ENCODE results near the gene SYNJ2. TPM values are rescaled to one million over a fixed set of nuclear protein-coding genes. Genes with fewer than 3 reads are reported as not detected.

Gene SYNJ2
- total RNA-seq, 1 donor from 2014 or later: 14.7 TPM

DNA sequence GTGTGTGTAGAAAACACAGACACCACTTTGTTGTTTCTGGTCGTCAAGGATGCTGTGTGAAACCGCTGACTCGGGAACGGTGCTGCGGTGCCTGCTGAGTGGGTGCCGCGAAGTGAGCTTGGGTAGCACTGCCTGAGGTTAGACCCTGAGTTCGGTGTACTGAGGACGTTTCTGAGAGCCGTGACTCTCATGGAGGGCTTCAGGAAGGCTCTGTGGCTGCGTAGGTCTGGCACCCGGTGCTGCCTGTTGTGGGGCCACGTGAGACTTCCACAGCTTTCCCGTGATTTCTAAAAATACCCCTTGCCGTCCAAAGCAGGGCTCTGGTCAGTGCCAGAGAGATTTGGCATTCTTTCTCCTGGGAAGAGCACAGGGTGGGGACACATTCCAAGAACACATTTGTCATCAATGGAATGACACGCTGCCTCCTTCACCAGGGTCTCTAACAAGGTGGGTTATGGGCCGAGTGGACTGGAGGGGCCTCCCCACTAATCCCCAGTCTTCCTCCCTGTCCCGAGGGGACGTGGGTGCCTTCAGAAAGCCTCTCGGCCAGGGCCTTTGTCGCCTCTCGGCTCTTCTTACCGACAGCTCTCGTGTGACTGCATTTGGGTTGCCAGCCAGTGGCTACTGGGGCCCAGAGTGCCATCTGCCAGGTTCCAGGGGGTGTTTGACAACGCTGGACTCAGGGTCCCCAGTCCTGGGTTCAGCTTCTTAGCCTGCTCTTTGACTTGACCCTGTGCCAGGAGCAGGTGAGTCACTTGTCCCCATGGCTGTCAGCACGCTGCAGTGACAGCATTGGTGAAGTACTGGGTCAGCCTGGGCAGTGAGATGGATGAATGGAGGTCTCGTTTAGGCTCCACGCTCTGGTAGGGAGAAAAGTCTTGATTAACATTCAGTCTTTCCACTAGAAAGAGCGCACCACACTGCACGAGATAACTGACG is 62.2 kb downstream of the SYNJ2 start:
- peak; percentile 79 for DNase-seq
- intact Hi-C loops (cut with micrococcal nuclease): no loop called here
- peak; percentile 84 for ATAC-seq

DNA sequence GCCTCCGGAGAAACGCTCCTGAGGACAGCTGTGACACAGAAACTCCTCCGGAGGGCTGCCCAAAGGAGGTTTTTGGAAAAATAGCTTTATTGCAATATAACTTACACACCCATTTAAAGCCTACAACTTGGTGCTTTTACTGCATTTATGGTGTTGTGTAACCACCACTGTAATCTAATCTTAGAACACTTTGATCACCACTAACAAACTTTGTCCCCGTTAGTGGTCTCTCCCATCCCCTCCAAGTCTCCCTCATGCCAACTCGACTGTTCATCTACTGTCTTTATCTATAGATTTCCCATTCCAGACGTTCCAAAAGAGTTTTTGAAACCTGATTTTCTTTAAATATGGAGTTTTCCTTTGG is 62.8 kb downstream of the SYNJ2 start:
- ATAC-seq (no peak), DNase-seq (no peak)
- intact Hi-C loops (cut with micrococcal nuclease): no loop called here

DNA sequence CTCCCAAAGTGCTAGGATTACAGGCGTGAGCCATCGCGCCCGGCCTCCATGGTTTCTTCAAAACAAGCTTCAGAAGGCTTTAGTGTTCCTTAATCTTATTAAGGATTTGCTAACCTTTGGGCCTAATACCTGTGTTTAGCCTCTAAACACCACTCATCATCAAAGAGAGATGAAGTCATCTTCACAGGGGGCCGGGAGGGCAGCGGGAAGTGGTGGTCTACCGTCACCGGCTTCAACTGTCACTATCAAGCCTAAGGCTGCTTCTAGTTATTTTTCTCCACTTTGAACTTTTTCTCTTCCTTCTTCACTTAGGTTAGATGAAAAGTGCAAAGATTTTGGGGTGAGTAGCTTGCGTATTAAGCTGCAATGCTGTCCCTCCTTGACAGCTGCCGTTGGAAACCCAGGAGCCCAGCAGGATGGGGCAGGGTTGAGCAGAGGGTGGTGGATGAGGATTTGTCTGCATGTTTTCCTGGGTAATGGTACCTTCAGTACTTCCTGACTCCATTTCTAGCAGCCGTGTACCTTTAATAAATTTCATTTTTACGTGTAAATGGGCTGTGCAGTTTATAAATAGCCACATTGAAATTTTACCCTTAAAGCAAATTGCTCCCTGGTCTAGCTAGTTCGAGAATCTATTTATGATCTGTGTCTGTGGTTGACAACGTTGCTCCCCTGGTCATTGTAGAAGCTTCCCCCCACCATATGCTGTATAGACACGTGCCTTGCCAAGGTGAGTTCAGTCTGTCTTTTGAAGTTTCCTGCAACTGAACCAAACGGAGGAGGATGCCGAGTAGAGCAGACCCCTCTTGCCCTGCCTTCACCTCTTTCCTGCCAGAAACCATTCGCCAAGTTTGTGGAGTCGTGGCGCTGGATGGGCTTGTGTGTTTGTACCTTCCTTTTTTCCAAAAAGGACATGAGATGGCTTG is 64.8 kb downstream of the SYNJ2 start:
- intact Hi-C loops (cut with micrococcal nuclease): no loop called here
- ATAC-seq (no peak), DNase-seq (peak; percentile 6)

DNA sequence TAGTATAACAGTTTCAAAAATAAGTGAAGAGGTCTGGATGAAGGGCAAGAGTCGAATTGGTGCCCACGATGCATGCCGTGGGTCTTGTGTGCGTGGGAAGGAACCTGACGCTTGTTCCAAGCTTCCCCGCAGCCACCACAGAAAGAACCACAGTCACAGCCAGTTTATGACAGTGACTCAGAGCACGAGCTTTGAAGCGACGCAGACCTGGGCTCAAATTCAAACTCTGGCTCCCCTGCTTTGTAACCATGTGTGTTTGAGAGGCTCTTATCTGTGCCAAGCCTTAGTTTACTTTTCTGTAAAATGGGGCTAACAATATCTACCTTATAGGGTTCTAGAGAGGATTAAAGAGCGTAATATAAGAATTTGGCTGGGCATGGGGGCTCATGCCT is 65.5 kb downstream of the SYNJ2 start:
- DNase-seq (peak; percentile 37), ATAC-seq (no peak)
- intact Hi-C loops (cut with micrococcal nuclease): no loop called here

DNA sequence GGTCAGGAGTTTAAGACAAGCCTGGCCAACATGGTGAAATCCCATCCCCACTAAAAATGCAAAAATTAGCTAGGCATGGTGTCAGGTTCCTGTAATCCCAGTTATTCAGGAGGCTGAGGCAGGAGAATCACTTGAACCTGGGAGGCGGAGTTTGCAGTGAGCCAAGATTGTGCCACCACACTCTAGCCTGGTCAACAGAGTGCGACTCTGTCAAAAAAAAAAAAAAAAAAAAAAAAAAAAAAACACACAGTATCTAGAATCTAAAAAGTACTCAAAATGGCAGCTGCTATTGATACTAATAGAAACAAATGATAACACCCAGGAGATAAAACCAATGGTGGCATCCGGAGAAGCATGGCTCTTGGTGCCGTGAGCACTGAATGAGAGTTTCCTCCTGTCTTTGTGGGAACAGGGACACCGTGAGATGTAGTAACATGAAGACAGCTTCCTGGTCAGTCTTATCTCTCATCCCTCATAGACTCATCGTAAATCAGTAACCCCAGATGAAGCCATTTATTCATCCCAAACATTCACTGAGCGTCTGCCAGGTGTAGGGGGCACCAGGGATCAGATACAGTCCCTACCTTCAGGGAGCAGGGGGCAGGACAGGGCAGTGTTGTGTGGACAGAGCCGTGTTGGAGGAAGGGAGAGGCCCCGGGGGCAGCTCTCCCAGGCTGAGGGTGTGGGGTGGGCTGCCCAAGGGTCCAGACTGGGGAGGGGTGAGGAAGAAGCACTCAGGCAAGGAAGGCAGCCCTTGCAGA is 66.1 kb downstream of the SYNJ2 start:
- ATAC-seq: no peak
- peak; percentile 3 for DNase-seq
- intact Hi-C loops (cut with micrococcal nuclease): no loop called here

DNA sequence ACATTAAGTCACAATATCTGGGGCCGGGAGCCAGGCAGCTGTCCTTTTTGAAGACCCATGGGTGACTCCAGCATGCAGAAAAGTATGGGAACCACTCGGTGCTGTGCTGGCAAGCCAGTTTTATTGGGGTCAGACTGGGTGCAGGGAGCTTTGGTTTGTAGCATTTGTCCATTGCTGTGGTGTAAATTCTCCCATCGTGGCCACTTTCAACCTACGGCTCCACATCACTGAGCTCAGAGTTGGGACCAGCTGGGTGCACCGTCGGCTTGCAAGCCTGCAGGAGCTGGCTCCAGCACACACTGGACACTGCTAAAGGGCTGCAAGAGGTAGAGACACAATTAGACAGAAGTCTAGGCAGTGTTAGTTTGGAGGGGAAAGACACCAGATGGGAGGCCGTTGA is 66.9 kb downstream of the SYNJ2 start:
- peak; percentile 5 for DNase-seq
- ATAC-seq: no peak
- intact Hi-C loops (cut with micrococcal nuclease): no loop called here

DNA sequence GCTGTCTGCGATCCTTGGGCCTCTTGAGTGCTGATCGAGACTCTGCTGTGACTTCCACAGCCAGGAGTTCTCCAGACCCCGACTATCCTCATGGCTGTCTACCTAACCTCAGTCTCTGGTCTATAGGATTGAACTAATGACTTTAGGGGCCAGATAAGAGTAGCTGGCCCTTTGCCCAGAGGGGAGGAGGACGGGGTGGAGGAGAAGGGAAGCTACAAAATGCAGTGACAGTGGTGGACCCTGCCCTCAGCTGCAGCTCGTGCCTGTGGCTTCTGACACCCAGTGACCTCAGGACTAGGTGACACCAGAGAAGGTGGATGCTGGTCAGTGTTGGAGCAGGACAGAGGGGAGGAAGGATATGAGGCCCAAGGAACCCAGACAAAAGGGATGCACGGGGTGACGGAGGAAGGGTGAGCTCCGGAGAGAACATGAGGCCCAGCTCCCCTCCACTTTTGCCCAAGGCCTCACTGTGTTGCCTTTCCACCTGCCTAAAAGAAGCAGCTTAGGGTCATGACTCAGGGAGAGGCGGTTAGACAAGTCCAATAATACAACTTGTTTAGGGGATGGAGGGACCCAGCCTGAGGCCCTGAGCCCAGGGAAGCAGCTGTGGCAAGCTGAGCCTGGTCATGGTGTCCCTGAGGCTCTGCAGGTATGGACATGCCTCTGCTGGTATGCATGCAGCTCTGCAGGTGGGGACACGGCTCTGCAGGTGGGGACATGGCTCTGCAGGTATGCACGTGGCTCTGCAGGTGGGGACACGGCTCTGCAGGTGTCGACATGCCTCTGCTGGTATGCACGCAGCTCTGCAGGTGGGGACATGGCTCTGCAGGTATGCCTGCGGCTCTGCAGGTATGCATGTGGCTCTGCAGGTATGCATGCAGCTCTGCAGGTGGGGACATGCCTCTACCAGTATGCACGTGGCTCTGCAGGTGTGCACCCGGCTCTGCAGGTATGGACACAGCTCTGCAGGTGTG is 67.7 kb downstream of the SYNJ2 start:
- intact Hi-C loops (cut with micrococcal nuclease): no loop called here
- peak; percentile 16 for DNase-seq
- no peak for ATAC-seq

DNA sequence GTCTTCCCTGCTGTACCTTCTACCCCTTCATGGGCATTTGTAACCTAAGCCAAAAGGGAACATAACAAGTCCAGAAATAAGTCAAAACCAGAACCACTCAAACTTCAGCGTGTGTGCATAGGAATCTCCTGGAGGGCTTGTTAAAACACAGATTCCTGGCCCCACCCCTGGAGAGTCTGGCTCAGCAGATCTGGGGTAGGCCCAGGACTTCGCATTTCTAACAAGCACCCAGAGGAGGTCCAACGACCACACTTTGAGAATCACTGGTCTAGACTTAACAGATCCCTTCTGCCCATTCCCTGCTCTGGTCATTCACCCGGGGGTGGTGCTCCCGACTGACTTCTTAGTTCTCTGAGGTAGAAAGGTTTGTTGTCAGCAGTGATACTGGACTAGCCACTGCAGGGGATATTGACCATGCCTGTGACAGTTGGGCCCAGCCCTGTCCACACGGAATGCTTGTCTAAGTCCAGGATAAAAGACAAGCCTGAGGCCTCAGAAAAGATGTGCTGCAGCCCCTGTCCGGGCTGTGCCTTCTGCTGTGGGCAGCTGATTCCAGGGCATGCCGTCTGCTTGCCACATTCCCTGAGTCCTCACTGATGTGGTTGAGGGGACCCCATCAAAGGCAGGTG is 68.6 kb downstream of the SYNJ2 start:
- intact Hi-C loops (cut with micrococcal nuclease): no loop called here
- DNase-seq (peak; percentile 6), ATAC-seq (no peak)

DNA sequence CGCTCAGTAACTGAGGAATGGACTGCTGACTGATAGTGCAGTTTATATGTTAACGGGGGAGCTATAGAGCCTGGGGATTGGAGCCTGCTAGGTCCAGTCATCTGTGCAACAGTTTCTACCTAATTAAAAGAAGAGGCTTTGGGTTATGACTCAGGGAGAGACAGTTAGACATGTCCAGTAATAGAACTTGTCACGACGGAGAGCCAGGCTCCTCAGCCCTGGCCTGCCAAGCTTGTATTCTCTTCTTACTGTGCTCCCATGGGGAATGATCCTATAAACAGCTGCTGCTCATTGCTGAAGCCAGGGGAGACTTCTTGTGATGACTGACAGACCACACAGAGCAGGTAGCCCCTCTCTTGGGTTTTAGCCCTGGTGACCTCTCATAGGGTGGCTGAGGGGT is 69.3 kb downstream of the SYNJ2 start:
- intact Hi-C loops (cut with micrococcal nuclease): no loop called here
- ATAC-seq: no peak
- no peak for DNase-seq

DNA sequence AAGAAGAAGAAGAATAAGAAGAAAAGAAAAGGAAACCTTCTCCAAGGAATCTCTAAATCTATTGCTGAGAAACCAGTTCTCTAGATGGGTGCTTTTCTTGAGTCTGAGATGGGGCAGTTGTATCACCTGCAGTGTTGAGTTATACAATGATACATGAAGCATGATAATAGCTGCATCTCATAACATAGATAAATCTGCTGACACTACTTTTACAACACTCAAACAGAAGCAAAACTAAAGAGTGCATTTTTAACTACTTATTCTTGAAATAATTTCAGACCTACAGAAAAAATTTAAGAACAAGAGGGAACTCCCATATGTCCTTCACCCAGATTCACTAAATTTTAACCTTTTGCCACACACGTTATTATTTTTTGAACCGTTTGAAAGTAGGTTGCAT is 70.3 kb downstream of the SYNJ2 start:
- ATAC-seq (no peak), DNase-seq (no peak)
- intact Hi-C loops (cut with micrococcal nuclease): no loop called here

DNA sequence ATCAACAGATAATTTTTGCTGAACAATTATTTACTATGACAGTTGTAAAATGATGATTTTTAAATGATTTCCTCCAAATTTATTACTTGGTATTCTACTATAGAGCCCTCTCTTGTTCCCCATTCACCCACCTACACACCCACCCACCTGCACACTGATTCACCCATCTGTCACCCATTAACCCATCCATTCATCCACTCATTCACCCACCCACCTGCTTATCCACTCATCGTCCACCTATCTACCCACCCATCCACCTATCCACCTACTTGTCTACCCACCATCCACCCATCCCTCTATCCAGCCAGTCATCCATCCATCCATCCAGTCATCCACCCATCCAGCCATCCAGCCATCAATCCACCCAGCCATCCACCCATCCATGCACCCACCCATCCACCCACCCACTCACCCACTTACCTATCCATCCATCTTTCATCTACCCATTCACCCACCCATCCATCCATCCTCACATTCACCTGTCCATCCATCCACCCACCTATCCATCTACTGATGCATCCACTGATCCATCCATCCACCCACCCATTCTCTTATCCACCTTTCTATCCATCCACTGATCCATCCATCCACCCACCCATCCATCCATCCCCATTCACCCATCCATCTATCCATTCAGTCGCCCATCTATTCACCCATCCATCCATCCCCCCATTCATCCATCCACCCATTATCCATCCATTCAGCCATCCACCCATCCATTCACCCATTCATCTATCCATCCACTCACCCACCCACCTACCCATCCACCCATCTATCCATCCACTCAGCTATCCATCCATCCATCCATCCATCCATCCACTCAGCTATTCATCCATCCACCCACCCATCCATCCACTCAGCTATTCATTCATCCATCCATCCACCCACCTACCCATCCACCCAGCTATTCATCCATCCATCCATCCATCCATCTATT is 72.0 kb downstream of the SYNJ2 start:
- no peak for DNase-seq
- intact Hi-C loops (cut with micrococcal nuclease): no loop called here
- no peak for ATAC-seq

DNA sequence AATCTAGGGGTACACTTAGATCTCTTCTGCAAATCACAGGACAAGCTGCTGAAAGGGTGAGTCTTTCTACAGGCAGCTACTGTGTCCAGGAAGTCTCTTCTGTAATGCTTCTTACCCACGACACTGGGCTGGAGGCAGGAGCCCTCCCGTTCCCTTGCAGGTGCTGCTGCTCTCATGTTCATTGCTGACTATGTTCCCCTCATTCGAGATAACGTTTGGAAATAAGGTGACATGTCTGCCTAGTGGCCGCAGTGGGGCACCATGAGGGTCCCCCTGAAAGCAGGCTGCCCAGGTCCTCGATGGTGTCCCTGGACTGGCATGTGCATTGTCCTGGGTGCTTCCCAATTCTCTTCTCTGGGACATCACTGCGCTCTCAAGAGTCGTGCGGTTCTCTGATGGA is 74.7 kb downstream of the SYNJ2 start:
- intact Hi-C loops (cut with micrococcal nuclease): no loop called here
- no peak for ATAC-seq
- no peak for DNase-seq

DNA sequence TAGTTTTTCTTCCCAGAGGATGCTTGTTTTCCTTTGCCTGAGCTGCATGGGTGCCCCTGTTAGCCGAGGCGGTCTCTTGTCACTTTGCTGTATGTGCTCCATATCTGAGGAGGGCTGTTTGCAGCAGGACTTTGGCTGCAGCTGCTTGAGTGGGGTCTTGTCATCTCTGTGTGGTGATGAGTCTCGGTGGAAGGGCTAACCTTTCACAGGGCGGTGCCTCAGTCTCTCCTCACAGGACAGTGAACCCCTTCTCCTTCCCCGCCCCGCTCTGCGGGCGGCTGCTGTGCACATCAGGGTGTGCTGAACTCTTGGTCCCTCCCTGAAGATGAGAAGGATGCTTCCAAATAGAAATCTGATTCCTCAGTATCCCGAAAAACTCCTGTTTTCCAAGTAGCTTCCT is 75.1 kb downstream of the SYNJ2 start:
- no peak for DNase-seq
- no peak for ATAC-seq
- intact Hi-C loops (cut with micrococcal nuclease): no loop called here

DNA sequence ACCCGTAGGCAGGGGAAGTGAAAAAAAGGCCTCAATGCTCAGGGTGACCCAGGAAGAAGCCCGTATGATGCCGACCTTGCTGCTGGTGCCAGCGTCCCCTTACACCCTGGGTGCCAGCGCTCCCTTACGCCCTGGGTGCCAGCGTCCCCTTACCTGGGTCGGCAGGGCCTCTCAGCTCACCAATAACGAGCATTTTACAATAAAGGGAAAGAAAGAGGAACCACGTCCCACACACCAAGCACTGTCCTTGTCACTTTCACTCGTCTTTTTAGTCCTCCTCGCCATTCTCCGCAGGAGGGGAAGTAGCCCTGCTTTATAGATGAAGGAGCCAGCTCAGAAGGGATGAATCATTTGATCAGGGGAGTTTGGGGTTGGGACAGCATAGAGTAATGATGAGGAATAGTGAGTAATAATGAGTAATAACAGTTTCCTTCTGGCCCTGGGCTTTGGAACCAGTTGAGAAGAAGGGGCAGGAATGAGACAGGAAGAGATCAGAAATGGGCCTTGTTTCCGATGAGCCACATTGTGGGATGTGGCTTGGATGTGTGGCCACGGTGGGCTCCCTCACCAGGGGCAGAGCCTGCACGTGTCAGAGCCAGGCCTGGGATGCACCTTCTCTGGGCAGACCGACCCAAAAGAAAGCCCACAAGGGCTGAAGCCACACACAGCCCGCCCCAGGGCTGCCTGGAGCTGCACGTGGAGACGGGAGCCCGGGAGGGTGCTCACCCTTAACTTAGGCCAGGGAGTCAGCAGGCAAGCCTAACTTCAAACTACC is 75.7 kb downstream of the SYNJ2 start:
- intact Hi-C loops (cut with micrococcal nuclease): no loop called here
- ATAC-seq (no peak), DNase-seq (no peak)

DNA sequence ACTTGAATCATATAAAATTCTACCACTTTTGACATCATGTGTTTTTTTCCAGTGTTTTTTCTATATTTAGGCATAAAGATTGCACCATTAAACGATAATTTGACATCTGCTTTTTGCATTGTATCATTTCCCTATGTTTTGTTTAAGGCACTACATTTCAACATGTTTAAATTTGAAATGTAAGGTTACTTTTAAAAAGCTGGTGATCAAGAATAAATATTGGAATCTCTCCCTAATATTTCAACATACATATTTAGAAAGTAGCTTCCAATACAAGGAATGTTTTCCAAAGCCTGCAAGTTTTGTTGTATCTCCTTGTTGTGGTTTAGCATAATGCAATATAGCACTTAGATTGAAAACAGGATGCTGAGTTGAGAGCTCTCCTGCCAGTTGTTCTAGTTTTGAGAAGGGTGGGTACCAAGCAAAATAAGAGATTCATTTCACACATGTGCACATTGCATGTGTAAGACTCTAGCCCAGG is 76.5 kb downstream of the SYNJ2 start:
- intact Hi-C loops (cut with micrococcal nuclease): no loop called here
- DNase-seq: no peak

DNA sequence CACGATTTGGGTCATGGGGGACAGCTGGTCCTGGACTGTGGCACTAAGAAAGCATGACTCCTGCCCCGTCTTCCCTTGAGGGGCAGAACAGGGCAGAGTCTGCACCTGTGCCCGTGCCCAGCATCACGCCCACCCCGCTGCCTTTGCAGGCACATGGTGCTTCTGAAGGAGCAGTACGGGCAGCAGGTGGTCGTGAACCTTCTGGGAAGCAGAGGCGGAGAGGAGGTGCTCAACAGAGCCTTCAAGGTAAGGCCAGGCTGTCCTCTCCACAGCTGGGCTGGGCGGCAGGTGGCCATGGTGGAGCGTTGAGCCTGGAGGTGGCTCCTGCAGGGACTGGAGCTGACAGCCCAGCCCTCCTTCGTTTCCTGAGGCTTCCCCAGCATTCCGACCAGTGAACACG is 77.4 kb downstream of the SYNJ2 start:
- intact Hi-C loops (cut with micrococcal nuclease): no loop called here
- no peak for ATAC-seq
- DNase-seq: no peak

More for the DNA sequence above, 76.5 kb downstream of the SYNJ2 start:
- no peak for ATAC-seq

Data from left ventricle myocardium superior (tissue), 1 donor.